HG03139 (cell line): ENCODE measurements around the gene SYT9.

Source experiments
- ATAC-seq: cut with Tn5 transposase; IDR thresholded peaks from one replicate; pipeline ENCODE4 v1.9.1; 2021; ENCODE audit not compliant: unreplicated experiment

SYT9 gene

GRCh38 chr11:7454854-7455253, 203.2 kb downstream of the SYT9 start:
- ATAC-seq = no peak

GRCh38 chr11:7457211-7457610, 205.5 kb downstream of the SYT9 start:
- no peak for ATAC-seq

GRCh38 chr11:7462706-7463105, 211.0 kb downstream of the SYT9 start:
- no peak for ATAC-seq

GRCh38 chr11:7467652-7468051, 215.9 kb downstream of the SYT9 start:
- no peak for ATAC-seq

- no peak for ATAC-seq
Measured at GRCh38 chr11:7469351-7469865, 217.7 kb downstream of the SYT9 start.

GRCh38 chr11:7471071-7471470, 219.4 kb downstream of the SYT9 start:
- no peak for ATAC-seq

GRCh38 chr11:7473717-7474116, 222.0 kb downstream of the SYT9 start:
- ATAC-seq = peak; percentile 82

- ATAC-seq = no peak
Measured at GRCh38 chr11:7480113-7480512, 228.4 kb downstream of the SYT9 start.

- ATAC-seq = no peak
Measured at GRCh38 chr11:7484131-7484530, 232.4 kb downstream of the SYT9 start.

- ATAC-seq = no peak
Measured at GRCh38 chr11:7484645-7485044, 232.9 kb downstream of the SYT9 start.

GRCh38 chr11:7485186-7486097, 233.7 kb downstream of the SYT9 start, which contains the start of gene OLFML1:
TSS of gene OLFML1 (plus strand) at chr11:7485506. CDS start at chr11:7485876, 370 bp downstream.
- no peak for ATAC-seq

- no peak for ATAC-seq
Measured at GRCh38 chr11:7486098-7486780, 234.5 kb downstream of the SYT9 start.

- no peak for ATAC-seq
Measured at GRCh38 chr11:7486781-7487140, 235.1 kb downstream of the SYT9 start.

- no peak for ATAC-seq
Measured at GRCh38 chr11:7487360-7487759, 235.7 kb downstream of the SYT9 start.

GRCh38 chr11:7488681-7489080, 237.0 kb downstream of the SYT9 start:
- no peak for ATAC-seq

- no peak for ATAC-seq
Measured at GRCh38 chr11:7489376-7489775, 237.7 kb downstream of the SYT9 start.

GRCh38 chr11:7490054-7490453, 238.3 kb downstream of the SYT9 start:
- no peak for ATAC-seq

- ATAC-seq = no peak
Measured at GRCh38 chr11:7490535-7490934, 238.8 kb downstream of the SYT9 start.

- ATAC-seq = no peak
Measured at GRCh38 chr11:7492253-7492652, 240.5 kb downstream of the SYT9 start.

GRCh38 chr11:7493670-7494069, 242.0 kb downstream of the SYT9 start:
- no peak for ATAC-seq

- no peak for ATAC-seq
Measured at GRCh38 chr11:7494086-7494745, 242.5 kb downstream of the SYT9 start.
